ENCODE measurements around the gene COG2.

DNA sequence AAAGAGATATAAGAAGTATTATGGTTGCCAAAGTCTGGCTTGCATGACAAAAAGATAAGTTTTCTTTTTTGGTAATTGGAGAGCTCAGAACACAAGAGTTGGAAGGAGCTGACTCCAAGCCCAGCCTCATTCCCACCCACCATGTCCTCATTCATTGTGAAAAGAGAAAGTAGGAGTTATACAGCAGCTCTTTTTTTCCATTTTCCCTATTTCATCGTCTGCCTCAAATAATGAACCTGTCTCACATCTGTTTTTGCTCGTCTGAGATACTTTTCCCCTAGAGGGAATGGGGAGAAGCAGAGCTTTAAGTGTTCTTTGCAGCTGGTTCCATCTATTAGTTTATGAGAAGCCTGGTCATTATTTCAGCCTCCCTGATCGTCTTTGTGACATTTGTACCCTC lies 36.9 kb downstream of the COG2 start:
- TF ChIP-seq, protein P1, sequence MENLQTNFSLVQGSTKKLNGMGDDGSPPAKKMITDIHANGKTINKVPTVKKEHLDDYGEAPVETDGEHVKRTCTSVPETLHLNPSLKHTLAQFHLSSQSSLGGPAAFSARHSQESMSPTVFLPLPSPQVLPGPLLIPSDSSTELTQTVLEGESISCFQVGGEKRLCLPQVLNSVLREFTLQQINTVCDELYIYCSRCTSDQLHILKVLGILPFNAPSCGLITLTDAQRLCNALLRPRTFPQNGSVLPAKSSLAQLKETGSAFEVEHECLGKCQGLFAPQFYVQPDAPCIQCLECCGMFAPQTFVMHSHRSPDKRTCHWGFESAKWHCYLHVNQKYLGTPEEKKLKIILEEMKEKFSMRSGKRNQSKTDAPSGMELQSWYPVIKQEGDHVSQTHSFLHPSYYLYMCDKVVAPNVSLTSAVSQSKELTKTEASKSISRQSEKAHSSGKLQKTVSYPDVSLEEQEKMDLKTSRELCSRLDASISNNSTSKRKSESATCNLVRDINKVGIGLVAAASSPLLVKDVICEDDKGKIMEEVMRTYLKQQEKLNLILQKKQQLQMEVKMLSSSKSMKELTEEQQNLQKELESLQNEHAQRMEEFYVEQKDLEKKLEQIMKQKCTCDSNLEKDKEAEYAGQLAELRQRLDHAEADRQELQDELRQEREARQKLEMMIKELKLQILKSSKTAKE (CRISPR knock-in tag; IDR thresholded peaks at IDR 0.05; ENCODE audit: borderline replicate concordance), result no peak
- TF ChIP-seq, protein P2, sequence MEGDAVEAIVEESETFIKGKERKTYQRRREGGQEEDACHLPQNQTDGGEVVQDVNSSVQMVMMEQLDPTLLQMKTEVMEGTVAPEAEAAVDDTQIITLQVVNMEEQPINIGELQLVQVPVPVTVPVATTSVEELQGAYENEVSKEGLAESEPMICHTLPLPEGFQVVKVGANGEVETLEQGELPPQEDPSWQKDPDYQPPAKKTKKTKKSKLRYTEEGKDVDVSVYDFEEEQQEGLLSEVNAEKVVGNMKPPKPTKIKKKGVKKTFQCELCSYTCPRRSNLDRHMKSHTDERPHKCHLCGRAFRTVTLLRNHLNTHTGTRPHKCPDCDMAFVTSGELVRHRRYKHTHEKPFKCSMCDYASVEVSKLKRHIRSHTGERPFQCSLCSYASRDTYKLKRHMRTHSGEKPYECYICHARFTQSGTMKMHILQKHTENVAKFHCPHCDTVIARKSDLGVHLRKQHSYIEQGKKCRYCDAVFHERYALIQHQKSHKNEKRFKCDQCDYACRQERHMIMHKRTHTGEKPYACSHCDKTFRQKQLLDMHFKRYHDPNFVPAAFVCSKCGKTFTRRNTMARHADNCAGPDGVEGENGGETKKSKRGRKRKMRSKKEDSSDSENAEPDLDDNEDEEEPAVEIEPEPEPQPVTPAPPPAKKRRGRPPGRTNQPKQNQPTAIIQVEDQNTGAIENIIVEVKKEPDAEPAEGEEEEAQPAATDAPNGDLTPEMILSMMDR (CRISPR knock-in tag; IDR thresholded peaks at IDR 0.05), result no peak
- TF ChIP-seq, protein P3, sequence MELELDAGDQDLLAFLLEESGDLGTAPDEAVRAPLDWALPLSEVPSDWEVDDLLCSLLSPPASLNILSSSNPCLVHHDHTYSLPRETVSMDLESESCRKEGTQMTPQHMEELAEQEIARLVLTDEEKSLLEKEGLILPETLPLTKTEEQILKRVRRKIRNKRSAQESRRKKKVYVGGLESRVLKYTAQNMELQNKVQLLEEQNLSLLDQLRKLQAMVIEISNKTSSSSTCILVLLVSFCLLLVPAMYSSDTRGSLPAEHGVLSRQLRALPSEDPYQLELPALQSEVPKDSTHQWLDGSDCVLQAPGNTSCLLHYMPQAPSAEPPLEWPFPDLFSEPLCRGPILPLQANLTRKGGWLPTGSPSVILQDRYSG (CRISPR knock-in tag; IDR thresholded peaks at IDR 0.05), result no peak
- no peak for TF ChIP-seq FOXM1 (CRISPR knock-in tag; IDR thresholded peaks at IDR 0.05)
- TF ChIP-seq EP300 (IDR thresholded peaks at IDR 0.05; ENCODE audit: low read depth in 2 of 2, low read length in 2 of 2), result no peak
- TF ChIP-seq EP300 (CRISPR knock-in tag; IDR thresholded peaks at IDR 0.05; ENCODE audit: borderline replicate concordance), result no peak
- TF ChIP-seq EZH2 (conservative IDR thresholded peaks at IDR 0.05; ENCODE audit: low read depth, low read length), result no peak
- no peak for TF ChIP-seq TP53 (CRISPR knock-in tag; conservative IDR thresholded peaks at IDR 0.05)
- TF ChIP-seq, protein P4, sequence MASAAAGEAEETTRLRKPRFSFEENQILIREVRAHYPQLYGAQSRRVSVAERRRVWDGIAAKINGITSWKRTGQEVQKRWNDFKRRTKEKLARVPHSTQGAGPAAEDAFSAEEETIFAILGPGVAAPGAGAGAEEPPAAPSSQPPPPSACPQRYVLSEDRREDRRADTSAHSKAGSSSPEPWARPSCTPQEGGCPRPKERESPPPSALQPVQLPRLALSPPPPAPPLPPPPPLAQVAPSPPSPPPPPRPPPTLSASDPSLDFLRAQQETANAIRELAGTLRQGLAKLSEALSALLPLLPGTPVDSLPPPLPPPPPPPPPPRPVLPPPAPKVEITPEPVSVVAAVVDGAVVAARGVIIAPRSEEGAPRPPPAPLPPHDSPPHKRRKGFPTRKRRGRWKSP (CRISPR knock-in tag; IDR thresholded peaks at IDR 0.05), result no peak
- no peak for TF ChIP-seq ZNF232 (CRISPR knock-in tag; IDR thresholded peaks at IDR 0.05; ENCODE audit: borderline replicate concordance)
- no peak for TF ChIP-seq ZNF747 (CRISPR knock-in tag; IDR thresholded peaks at IDR 0.05; ENCODE audit: borderline replicate concordance)
- no peak for TF ChIP-seq SRSF4 (IDR thresholded peaks at IDR 0.05; ENCODE audit: low read depth, low read length, poor library complexity, severe bottlenecking)
- no peak for TF ChIP-seq POLR2AphosphoS5 (IDR thresholded peaks at IDR 0.05; ENCODE audit: low read depth, low read length)
- TF ChIP-seq NFIC (IDR thresholded peaks at IDR 0.05; ENCODE audit: low read length), result no peak
